Measurements from ENCODE around the gene ZNF629.

The ZNF629 gene

GRCh38 chr16:30766206-30766932 is 20.6 kb downstream of the ZNF629 start:
- DNase-seq: no peak

GRCh38 chr16:30764816-30765465 is 22.1 kb downstream of the ZNF629 start:
- no peak for DNase-seq

- DNase-seq: no peak
Measured at GRCh38 chr16:30764086-30764485, 22.9 kb downstream of the ZNF629 start.

DNA sequence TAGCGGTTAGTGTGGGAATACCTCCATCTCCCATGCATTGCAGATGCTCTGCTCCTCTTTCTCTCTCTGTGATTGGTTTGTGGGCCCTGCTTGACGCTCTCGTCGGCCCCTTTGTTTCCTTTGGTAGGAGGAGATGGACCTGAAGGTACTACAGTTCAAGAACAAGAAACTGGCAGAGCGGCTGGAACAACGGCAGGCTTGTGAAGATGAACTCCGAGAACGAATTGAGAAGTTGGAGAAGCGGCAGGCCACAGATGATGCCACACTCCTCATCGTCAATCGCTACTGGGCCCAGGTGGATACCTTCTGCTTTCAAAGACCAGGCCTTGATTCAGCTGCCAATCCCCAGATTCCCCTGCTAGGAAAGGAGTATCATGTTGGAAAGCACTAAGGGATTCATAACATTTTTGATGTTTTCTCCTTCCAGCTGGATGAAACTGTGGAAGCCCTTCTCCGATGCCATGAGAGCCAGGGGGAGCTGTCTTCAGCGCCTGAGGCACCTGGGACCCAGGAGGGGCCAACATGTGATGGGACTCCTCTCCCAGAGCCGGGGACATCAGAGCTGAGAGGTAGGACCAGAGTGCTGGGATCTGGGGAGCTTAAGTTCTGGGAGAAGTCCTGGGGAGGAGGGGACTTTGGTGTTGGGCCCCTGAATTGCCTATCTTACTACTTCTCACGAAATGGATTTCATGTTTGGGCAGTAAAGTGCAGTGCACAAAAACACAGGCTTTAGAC is 23.8 kb downstream of the ZNF629 start:
- DNase-seq: no peak

DNA sequence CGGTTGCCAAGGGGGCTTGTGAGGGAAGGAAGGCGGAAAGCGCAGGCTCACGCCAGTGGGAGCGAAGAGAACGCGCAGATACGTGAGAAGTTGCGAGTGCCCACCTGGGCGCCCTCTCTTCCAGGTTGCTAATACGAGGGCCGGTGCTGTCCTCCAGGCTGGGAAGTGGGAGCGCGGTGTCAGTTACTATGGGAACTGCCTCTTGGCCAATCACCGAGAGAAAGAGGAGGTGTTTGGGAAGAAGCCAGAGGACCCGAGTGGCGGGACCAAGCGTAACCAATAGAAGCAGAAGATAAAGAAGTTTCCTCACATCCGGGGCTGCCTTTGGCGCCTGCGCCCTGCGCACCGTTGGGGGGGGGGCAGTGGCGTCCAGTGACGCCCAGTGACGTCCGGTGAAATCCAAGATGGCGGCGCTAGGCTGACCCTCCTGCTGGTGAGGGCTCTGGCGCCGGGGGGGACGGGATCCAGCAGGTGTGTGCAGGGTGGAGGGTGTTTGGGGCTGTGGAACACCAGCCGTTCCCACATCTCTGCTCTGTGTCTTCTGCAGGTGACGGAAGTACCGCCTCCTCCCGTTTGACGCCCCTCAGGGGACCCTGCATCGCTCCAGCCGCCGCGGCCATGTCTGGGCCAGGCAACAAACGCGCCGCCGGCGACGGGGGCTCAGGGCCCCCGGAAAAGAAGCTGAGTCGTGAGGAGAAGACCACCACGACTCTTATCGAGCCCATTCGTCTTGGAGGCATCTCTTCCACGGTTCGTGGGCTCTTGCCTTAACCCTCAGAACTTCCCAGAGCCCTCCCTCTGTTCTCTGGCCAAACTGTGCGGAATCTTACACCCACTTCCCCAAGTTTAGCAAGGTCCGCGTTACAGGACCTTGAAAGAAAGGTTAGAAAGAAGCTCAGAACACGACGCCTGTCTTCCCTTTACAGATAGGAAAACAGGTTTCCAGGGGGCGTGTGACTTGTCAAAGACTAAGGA is 24.8 kb downstream of the ZNF629 start, which contains the start of the genes CFAP119 and RNF40:
Gene CFAP119, minus strand, starts transcription at position 135 of the 975 bp plus-strand sequence. CDS start 314 bp downstream, outside the sequence.
Gene RNF40, plus strand, starts transcription at position 395 of the 975 bp plus-strand sequence. Its CDS starts 224 bp downstream, at position 619.
- DNase-seq: peak; percentile 97

DNA sequence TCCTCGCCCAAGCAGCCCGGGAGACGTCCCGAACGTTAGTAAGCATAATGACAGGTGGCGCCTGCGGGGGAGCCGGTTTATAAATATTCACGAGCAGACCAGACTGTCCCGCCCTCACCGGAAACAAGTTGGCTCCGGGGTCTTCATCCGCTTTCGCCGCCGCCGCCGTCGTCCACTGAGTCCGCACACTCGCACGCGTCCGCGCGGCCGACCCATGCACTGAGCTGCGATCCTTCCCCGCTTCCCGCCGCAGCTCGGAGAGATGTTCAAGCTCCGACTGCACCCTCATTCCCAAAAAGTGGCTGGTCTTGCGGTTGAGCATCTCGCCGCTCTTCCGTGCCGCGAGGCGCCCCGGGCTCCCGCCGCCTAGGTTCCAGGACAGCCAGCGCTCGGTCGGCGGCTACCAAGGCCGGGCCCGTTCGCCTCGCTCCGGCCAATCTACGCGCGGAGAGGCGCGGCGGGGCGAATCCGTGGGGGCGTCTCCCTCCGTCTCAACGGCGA is 25.5 kb downstream of the ZNF629 start:
- DNase-seq: no peak

- no peak for DNase-seq
Measured at GRCh38 chr16:30760577-30761426, 26.2 kb downstream of the ZNF629 start.

DNA sequence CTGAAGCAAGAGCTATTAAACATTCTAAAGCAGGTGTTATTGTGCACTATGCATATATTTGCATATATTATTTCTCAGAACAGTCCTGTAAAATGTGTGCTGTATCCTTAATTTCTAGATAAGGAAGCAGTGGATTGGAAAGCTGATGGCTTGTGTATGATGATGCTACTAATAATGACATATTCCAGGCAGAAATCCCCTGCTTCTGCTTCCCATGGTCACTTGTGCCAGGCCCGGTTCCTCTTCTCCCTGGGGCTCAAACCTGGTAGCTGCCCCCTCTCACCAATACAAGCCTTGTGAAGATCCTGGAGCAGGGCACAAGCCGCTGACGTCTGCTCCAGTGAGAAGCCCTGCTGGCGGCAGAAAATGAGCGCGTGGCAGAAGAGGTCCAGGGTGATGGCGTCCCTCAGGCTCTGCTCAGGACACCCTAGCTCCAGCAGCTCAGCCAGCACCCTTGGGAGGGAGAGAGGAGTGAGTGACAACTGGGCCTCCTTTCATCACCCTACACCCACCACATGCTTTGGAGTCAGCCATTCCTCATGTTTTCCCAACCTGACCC is 26.9 kb downstream of the ZNF629 start:
- DNase-seq: no peak

DNA sequence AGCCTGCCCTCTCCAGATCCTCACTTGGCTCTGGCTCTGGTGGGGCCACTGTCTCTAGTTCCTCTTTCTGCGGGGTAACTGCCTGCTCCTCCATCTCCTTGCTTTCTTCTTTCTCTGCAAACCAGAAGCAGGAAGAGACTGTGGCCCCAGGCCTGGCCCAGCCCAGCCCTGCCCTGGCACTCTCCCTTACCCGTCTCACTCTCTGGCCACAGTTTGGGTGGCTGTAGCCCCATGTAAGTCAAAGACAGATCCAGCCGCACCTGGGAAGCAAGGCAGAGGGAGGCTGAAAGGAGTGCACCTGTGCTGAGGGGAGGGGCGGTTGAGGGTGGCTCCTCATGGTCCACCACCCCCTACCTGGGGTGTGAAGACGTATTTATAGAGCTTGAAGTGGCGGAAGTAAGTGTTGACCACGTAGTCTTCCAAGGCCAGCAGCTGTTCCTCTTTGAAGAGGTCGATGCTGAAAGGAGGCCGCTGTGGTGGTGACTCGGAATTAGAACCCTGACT is 28.0 kb downstream of the ZNF629 start:
- DNase-seq: no peak

- DNase-seq: no peak
Measured at GRCh38 chr16:30757316-30757715, 29.7 kb downstream of the ZNF629 start.

DNA sequence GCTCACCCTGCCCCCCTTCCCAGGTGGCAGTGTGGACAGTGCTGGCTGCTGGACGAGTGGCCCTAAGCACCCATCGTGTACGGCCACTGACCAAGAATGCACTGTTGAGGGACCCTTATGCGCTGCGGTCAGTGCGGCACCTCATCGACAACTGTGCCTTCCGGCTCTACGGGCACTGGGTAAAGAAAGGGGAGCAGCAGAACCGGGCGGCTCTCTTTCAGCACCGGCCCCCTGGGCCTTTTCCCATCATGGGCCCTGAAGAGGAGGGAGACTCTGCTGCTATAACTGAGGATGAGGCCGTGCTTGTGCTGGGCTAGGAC is 30.3 kb downstream of the ZNF629 start:
- DNase-seq: no peak

GRCh38 chr16:30755955-30756780 is 30.8 kb downstream of the ZNF629 start:
- DNase-seq: no peak

DNA sequence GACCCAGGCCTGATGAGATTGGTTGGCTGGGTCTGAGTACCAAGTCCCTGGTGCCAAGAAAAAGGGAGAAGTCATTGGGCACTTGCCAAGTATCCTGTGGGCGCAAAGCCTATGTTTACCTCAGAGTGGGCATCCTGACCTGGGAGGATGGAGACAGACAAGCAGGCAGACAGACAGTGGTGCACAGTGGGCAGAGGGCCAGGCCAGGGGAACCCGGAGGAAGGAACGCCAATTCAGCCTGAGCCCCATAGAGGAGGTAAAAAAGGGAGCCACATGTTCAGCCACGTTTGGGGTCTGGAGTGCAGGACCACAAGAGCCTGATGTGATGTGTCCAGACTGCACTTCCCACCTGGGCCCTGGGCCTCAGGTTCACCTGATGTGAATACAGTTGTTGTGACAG is 33.4 kb downstream of the ZNF629 start:
- no peak for DNase-seq

GRCh38 chr16:30750876-30751465 is 36.0 kb downstream of the ZNF629 start:
- no peak for DNase-seq

- no peak for DNase-seq
Measured at GRCh38 chr16:30750201-30750600, 36.8 kb downstream of the ZNF629 start.

DNA sequence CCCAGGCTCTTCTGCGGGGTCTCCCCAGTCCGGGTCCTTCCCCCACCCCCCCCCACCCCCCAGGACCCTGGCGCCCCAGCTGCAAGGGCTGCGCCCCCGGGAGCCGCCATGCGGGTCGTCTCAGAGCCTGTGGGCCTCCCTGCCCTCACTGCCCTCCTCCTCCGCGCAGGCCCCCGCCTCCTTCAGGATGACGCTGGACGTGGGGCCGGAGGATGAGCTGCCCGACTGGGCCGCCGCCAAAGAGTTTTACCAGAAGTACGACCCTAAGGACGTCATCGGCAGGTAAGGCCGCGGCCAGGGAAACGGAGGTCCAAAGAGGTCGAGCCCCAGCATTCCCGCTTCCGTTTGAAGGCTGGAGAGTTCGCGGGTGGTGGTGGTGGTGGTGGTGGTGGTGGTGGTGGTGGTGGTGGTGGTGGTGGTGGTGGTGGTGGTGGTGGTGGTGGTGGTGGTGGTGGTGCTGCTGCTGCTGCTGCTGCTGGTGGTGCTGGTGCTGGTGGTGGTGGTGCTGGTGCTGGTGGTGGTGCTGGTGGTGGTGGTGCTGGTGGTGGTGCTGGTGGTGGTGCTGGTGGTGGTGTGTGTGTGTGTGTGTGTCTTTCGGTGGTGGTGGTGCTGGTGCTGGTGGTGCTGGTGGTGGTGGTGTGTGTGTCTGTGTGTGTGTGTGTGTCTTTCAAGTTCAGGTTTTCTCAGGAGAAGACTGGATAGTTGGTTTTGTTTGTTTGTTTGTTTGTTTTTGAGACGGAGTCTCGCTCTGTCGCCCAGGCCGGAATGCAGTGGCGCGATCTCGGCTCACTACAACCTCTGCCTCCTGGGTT is 38.2 kb downstream of the ZNF629 start:
- DNase-seq: no peak

- DNase-seq: peak; percentile 99
Measured at GRCh38 chr16:30747799-30748633, 39.0 kb downstream of the ZNF629 start, which contains the start of gene PHKG2. Gene PHKG2, plus strand, starts transcription at chr16:30748425. Its CDS starts 396 bp downstream, at chr16:30748821.
